HG03066 (cell line): ENCODE results near the gene CALN1.

ENCODE experiments used
- ATAC-seq: cut with Tn5 transposase; IDR thresholded peaks from one replicate; pipeline ENCODE4 v1.9.1; 2021; ENCODE audit warnings: low read depth; ENCODE audit not compliant: unreplicated experiment

Gene CALN1

GRCh38 chr7:71905821-71906220 is 506.3 kb downstream of the CALN1 start:
- no peak for ATAC-seq

DNA sequence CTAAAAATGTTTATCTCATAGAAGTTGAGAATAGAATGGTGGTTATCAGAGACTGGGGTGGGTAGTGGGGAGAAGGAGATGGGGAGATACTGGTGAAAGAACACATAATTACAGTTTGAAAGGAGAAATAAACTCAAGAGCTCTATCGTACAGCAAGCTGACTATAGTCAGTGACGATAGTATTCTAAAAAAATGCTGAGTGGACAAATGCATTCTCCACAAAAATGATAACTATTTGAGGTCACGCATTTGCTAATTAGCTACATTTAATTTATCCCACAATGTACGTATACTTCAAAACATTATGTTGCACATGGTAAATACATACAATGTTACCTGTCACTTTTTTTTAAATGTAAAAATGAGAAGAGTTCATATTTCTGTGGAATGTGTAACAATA is 507.7 kb downstream of the CALN1 start:
- ATAC-seq, result no peak

- ATAC-seq, result no peak
Measured at GRCh38 chr7:71900556-71900955, 511.6 kb downstream of the CALN1 start.

- ATAC-seq, result no peak
Measured at GRCh38 chr7:71896535-71896934, 515.6 kb downstream of the CALN1 start.

DNA sequence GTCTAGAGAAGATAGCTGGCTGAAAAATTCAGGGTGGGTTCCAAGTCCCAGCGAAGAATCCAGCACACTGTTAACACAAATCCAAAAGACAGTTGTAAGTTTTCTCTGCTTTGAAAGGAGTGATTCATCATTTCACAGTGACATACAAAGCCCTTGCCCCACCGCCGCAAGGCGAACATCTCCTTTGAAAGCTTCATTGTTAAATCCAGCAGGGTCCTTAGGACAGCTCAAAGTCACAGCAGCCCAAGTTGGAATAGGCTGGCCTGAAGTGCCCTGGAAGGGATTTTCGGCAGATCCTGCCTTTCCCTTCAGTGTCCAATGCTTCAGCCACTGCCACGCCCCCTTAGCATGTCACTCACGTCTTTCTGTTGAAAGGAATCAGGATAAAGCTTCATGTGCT is 526.1 kb downstream of the CALN1 start:
- ATAC-seq, result no peak

- no peak for ATAC-seq
Measured at GRCh38 chr7:71885487-71885886, 526.7 kb downstream of the CALN1 start.

DNA sequence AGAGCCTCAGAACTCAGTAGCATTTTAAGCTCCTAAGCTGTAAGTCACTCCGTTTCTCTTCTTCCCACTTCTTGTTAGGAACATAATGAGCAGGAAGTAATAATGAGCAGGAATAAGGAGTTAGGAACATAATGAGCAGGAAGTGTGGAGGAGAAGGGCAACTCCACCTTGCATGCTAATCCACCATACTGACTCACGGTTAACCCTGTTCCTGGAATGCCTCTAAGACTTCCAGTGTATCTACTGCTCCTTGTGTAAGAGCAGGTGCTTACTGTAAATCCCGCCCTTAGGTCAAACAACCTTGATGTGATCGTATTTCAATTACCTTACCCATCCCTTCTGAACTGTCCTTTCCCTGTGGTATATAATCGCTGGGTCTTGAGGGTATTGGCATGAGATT is 528.7 kb downstream of the CALN1 start:
- no peak for ATAC-seq

- ATAC-seq, result no peak
Measured at GRCh38 chr7:71871446-71871845, 540.7 kb downstream of the CALN1 start.

DNA sequence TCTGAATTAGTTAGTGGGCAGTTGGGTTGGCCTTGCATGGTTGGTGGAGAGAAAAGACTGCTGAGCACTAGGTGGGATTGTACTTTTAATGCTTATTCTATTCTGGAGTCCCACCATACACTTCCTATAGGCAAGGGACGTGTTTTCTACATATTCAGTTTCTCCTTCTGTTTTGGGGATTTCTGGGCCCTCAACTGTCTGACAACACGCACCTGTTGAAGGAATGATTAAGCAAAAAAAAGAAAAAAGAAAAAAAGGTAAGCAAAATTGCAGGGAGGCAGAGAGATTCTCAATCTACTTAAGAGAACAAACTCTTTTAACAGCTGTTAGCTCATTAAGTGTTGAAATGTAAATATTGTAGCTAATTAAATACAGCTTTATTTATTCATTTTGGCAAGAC is 541.3 kb downstream of the CALN1 start:
- ATAC-seq, result no peak

DNA sequence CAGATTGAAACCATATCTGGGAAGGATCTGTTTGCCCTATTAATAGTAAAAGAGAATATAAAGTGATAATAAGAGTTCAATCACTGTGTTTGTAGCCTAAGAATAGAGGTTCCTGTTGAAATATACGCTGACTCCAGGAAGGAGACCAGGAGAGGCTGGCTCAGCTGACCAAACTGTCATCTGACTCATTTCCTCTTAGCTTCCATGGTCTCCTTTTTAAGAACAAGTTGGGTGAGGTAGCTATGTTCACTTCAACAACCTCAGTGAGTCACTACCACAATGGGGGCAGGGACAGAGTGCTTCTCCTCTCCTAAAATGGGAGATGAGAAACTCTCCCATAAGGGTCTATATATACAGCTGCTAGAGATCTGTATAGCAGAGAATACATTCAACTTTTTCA is 543.3 kb downstream of the CALN1 start:
- no peak for ATAC-seq

GRCh38 chr7:71867626-71868025 is 544.5 kb downstream of the CALN1 start:
- no peak for ATAC-seq

DNA sequence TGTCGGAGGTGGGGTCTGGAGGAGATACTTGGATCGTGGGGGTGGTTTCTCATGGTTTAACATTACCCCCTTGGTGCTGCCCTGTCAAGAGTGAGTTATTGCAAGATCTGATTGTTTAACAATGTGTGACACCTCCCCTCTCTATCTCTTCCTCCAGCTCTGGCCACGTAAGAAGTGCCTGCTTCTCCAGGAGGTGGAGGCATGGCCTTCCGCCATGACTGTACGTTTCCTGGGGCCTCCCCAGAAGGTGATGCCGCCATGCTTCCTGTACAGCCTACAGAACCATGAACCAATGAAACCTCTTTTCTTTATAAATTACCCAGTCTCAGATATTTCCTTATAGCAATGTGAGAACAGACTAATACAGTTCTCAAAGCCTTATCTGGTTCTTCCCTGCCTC is 547.0 kb downstream of the CALN1 start:
- ATAC-seq, result no peak

- no peak for ATAC-seq
Measured at GRCh38 chr7:71864130-71864529, 548.0 kb downstream of the CALN1 start.

DNA sequence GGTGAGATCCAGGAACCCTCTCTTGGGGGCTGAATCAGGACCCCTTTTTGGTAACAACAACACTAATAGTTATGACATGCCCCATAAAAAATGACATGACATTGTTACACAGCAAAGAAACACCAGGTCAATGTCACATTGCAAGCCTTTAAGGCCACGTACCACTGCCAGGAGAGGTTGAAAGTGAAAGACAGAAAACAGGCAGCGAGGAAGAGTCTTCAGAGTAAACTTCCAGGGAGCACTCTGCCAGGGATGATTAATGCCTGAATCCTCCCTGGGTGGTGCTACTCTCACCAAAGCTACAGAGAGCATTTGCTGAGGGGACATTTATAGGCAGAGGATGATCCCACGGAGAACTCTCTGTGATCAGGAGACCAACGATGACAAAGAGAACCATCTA is 551.6 kb downstream of the CALN1 start:
- no peak for ATAC-seq

- no peak for ATAC-seq
Measured at GRCh38 chr7:71857338-71857737, 554.8 kb downstream of the CALN1 start.

DNA sequence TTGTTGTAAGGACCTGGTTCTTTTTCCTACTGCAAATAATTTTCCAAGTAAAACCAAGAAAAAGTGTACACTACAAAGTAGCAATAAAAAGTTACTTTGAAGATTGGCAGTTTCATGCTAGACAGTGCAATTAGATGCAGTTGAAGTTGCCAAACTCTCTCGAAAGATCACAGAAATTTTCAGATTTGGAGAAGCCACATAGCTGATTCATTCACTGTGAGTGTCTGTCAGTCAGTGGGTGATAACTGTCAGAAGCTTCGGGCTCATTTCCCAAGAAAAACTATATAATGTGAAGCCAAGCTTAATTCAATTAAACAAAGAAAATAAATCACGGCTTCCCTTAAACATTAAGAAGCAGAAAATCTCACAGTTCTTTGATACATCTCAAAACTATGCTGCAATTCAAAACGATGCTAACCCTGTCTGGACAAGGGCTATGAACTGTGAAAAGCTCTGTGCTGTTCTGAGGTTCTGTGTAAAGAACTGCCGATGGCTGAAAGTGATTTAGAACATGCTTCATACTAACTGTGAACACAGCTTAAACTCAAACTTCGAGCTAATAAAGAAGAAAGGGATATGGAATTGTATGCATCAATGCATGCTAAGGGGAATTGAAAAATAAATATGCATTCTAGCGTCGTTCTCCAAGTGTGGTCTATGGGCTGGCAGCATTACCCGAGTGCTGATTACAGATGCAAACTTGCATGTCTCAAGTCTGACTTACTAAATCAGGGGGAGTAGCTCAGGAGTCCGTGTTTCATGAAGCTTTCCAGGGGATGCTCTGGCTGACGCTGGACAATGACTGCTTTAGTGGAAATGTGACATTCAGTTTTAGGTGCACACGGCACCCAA is 557.4 kb downstream of the CALN1 start:
- no peak for ATAC-seq

- ATAC-seq, result no peak
Measured at GRCh38 chr7:71851776-71852498, 560.2 kb downstream of the CALN1 start.

DNA sequence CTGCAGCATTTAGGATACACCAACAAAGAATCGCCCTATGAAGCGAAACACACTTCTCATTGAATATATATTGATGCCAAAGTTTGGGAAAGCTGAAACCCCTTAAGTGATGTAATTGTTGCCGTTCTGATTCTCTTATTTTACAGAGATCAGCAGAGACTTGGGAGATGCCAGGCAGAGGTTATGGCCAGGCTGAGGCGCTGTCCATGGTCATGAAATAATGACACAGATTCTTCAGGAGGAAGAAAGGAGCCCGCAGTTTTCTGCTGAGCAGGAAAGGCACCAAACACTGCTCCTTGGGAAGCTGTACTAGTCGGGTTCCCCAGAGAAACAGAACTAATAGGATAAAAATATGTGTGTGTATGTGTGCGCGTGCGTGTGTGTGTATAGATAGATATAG is 566.0 kb downstream of the CALN1 start:
- ATAC-seq, result no peak

DNA sequence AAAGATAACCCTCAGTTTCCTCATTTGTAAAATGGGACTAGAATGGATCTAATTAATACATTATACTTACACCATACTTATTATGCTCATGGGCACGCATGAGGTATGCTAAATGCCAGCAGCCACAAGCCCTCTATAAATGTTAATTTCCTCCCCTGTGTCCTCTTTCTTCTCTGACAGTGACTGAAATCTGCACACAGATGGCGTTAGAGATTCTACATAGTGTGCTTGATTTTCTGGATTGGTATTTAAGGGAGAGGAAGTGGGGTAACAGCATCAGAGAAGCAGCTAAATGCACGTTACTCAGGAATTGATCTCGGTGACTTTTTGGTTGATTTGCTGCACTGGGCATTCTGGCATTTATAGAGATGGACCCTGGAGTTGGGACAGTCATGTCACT is 568.5 kb downstream of the CALN1 start:
- ATAC-seq, result no peak

DNA sequence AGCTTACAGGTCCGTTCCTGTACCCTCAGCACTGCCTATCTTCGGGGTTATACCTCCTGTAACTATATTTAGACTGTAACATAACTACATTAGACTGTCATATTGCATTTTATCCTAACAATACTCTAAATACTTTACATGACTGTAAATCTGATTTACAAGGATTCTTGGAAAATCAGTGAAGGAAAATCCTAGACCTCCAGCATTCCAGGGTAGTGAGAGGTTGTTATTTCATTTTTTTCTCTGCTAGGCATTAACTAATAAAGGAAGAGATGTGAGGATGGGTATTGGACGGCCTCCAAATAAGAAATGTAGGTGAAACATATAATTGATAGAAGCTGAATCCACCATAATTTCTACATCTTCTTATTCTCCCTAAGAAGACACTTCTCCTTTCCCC is 569.4 kb downstream of the CALN1 start:
- no peak for ATAC-seq

- ATAC-seq, result no peak
Measured at GRCh38 chr7:71842381-71842780, 569.8 kb downstream of the CALN1 start.

DNA sequence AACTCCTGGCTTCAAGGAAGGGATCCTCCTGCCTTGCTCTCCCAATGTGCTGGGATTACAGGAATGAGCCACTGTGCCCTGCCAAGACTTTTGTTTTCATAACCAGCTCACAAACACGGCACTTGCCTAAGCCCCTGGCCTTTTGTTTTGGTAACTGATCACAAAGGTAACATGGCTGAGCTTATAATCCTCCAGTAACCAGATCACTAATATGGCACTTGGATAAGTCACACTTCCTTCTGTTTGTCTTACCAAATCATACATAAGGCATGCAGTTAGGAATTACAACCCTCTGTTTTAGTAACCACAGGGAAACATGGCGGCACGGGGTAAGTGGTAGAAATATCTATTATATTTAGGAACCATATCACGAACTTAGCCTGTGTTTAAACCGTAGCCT is 577.1 kb downstream of the CALN1 start:
- ATAC-seq, result no peak
